SH-SY5Y (cell line): Measurements from ENCODE around the gene BCKDK.

Experiments used
- GATA2 ChIP-seq: IDR thresholded peaks from 2 replicates; pipeline ENCODE4 v1.6.1; 2011; ENCODE audit warnings: mild to moderate bottlenecking, low read depth, low read length
- GATA3 ChIP-seq: IDR thresholded peaks from 2 replicates; pipeline ENCODE4 v1.6.1; 2011; ENCODE audit warnings: low read depth, mild to moderate bottlenecking, low read length, moderate library complexity

BCKDK gene

GRCh38 chr16:31077024-31077423 lies 31.2 kb upstream of the BCKDK start:
- TF ChIP-seq GATA2, result no peak
- no peak for TF ChIP-seq GATA3

GRCh38 chr16:31077592-31078396 lies 30.4 kb upstream of the BCKDK start:
- TF ChIP-seq GATA3 (no peak), GATA2 (no peak)

- TF ChIP-seq GATA2 (no peak), GATA3 (no peak)
Measured at GRCh38 chr16:31078597-31079341, 29.4 kb upstream of the BCKDK start.

- TF ChIP-seq GATA3, result no peak
- TF ChIP-seq GATA2, result no peak
Measured at GRCh38 chr16:31079342-31079944, 28.7 kb upstream of the BCKDK start.

- TF ChIP-seq GATA3 (no peak), GATA2 (no peak)
Measured at GRCh38 chr16:31080035-31080629, 28.1 kb upstream of the BCKDK start.

- TF ChIP-seq GATA2 (no peak), GATA3 (no peak)
Measured at GRCh38 chr16:31080756-31081419, 27.3 kb upstream of the BCKDK start.

- TF ChIP-seq GATA2, result no peak
- no peak for TF ChIP-seq GATA3
Measured at GRCh38 chr16:31081428-31082351, 26.5 kb upstream of the BCKDK start.

- TF ChIP-seq GATA2 (no peak), GATA3 (no peak)
Measured at GRCh38 chr16:31082368-31083045, 25.7 kb upstream of the BCKDK start.

GRCh38 chr16:31083081-31083480 lies 25.1 kb upstream of the BCKDK start:
- TF ChIP-seq GATA3, result no peak
- TF ChIP-seq GATA2, result no peak

- no peak for TF ChIP-seq GATA3
- TF ChIP-seq GATA2, result no peak
Measured at GRCh38 chr16:31083556-31083955, 24.6 kb upstream of the BCKDK start.

GRCh38 chr16:31083981-31084380 lies 24.2 kb upstream of the BCKDK start:
- TF ChIP-seq GATA2, result no peak
- no peak for TF ChIP-seq GATA3

GRCh38 chr16:31084584-31085302 lies 23.4 kb upstream of the BCKDK start:
- TF ChIP-seq GATA3, result no peak
- TF ChIP-seq GATA2, result no peak
